EL (cell line): ENCODE data around the gene ZCCHC3.
"Not testable (repeated sequence)": the region's sequence is repeated elsewhere in the genome, so short reads cannot be mapped to it uniquely, and the experiment has no call there.

ENCODE experiments used
- DNase-seq: peaks from one replicate; pipeline ENCODE4 v3.0.0-alpha.2; 2016

Gene ZCCHC3

GRCh38 chr20:297098-297924 lies at the start of gene ZCCHC3:
Gene ZCCHC3 (plus strand): TSS chr20:297570. CDS start chr20:297587, 17 bp downstream.
- peak; percentile 96 for DNase-seq

GRCh38 chr20:251354-251753 lies 46.0 kb upstream of the ZCCHC3 start:
- no peak for DNase-seq

GRCh38 chr20:252801-253200 lies 44.6 kb upstream of the ZCCHC3 start:
- no peak for DNase-seq

GRCh38 chr20:253447-253846 lies 43.9 kb upstream of the ZCCHC3 start:
- DNase-seq = not testable (repeated sequence)

GRCh38 chr20:257419-257818 lies 40.0 kb upstream of the ZCCHC3 start, which contains the start of gene DEFB132:
Gene DEFB132 (plus strand): TSS chr20:257724. CDS start chr20:257779, 55 bp downstream.
- DNase-seq = no peak

- no peak for DNase-seq
These were observed 39.0 kb upstream of the ZCCHC3 start for GRCh38 chr20:258269-258858.

- DNase-seq = peak; percentile 26
These were observed 38.4 kb upstream of the ZCCHC3 start for GRCh38 chr20:258963-259362.

- no peak for DNase-seq
These were observed 37.4 kb upstream of the ZCCHC3 start for GRCh38 chr20:259981-260380.

GRCh38 chr20:263701-264100 lies 33.7 kb upstream of the ZCCHC3 start:
- DNase-seq = no peak

GRCh38 chr20:266596-267562 lies 30.5 kb upstream of the ZCCHC3 start:
- DNase-seq = peak; percentile 75

GRCh38 chr20:270517-270916 lies 26.9 kb upstream of the ZCCHC3 start:
- DNase-seq = no peak

GRCh38 chr20:271069-271468 lies 26.3 kb upstream of the ZCCHC3 start:
- DNase-seq = no peak

GRCh38 chr20:271528-271927 lies 25.8 kb upstream of the ZCCHC3 start:
- DNase-seq = no peak

GRCh38 chr20:272718-273117 lies 24.7 kb upstream of the ZCCHC3 start:
- DNase-seq = no peak

- no peak for DNase-seq
These were observed 23.5 kb upstream of the ZCCHC3 start for GRCh38 chr20:273884-274283.

GRCh38 chr20:275791-276190 lies 21.6 kb upstream of the ZCCHC3 start:
- DNase-seq = no peak

- DNase-seq = no peak
These were observed 20.5 kb upstream of the ZCCHC3 start for GRCh38 chr20:276620-277495.

- DNase-seq = no peak
These were observed 19.9 kb upstream of the ZCCHC3 start for GRCh38 chr20:277496-277781.

GRCh38 chr20:278181-278580 lies 19.2 kb upstream of the ZCCHC3 start:
- DNase-seq = no peak

GRCh38 chr20:278607-279571 lies 18.5 kb upstream of the ZCCHC3 start:
- no peak for DNase-seq

GRCh38 chr20:284172-284571 lies 13.2 kb upstream of the ZCCHC3 start:
- no peak for DNase-seq
